Cerebellar cortex (tissue), 1 donor: ENCODE measurements around the gene EPAS1.

Experiments used
- DNase-seq: peaks from one replicate; pipeline ENCODE4 v3.0.0-alpha.2; 2015; ENCODE audit warnings: low spot score

Gene EPAS1

DNA sequence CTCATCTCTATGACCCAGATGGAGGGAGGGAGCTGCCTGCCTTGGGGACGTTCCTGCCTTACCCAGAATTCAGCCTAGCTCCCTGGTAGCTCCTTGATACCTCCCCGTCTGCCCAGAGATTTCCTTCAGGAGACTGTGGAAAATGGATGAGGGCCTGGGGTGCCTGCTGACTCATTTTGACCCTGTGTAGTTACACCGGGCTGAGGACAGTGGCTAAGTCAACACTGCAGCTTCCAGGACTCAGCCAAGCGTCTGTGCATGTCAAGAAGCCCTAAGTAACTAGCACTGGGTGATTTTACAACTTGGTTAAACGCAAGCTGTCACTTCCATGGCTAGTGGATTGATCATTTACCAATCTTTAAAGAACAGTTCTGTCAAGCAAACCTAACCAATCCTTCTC is 23.3 kb upstream of the EPAS1 start:
- DNase-seq, result no peak

DNA sequence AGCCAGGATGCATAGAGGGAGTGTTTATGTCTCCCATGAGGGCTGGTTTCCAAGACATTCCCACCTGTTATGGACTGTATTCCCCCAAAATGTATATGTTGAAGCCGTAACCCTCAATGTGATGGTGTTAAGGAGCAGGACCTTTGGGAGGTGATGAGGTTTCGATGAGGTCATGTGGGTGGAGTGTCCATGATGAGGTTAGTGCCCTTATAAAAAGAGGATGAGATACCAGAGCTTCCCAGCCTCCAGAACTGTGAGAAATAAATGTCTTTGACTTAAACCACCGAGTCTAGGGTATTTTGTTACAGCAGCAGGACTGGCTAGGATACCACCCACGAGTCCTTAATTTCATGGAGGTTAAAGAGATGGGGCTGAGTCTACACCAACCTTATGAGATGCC is 22.6 kb upstream of the EPAS1 start:
- DNase-seq, result no peak

DNA sequence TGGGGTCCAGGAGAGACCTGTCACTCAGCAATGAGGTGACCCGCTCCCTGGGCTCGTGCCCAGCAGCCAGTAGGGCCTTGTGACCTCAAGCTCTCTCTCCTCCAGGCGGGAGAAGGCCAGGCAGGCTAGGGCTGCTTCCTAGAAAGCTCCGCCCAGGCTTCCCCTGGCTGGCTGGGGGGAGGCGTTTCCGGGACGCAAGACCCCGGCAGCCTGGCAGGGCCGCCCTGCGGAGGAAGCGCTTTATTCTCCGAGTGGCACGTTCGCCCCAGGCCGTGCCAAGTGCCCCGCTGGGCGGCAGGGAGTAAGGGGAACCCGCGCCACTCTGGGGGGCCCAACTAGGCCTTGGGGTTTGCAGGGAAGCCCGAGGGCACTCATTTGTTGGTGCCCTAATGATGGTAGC is 21.2 kb upstream of the EPAS1 start:
- DNase-seq, result no peak

DNA sequence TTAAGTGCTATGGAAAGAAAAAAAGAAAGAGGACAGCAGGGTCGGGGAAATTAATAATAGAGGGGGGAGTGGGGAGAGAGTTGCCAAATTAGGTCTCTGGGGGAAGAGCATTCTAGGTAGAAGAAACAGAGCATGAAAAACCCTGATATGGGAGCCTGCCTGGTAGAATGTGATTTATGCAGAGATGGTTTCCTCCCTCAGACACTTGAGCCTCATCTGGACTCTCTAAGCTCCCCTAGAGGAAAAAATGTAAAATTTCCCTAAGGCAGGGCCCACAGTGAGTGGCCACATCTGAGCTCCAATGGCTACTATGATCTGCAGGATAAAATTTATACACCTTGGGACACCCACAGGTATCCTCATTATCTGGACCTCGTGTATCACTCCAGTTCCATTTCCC is 20.6 kb upstream of the EPAS1 start:
- DNase-seq, result no peak

DNA sequence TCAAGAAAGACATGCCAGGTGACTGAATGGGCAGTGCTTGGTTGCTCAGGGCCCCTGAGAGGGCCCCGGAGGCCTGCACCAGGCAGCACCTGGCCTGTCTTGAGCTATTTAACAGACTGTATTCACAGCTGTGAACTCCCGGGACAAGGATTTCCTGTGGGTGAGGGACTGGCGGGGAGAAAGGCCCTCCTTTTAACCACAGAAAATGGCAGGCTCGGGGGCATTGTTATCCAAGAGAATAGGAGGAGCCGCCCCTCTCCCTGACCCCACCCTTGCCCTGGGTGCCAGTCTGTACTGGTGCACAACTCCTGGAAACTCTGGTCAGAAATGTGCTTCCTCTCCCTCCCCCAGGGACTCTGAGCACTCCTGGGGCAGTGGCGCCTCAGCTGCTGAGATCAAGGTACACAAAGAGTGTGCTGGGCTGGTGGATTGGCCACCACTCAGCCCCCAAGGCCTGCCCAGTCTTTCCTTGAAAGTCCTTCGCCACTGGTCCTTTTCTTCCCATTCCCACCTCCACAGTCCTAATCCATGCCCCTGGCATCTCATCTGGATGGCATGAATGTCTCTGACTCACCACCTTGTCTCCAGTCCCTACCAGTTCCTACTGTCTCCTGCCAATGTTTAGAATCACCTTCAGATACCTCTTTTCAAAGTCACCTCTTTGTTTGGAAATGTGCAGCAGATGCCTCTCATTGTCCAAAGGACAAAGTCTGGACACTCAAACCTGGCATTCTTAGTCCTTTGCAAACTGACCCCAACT is 19.6 kb upstream of the EPAS1 start:
- no peak for DNase-seq

DNA sequence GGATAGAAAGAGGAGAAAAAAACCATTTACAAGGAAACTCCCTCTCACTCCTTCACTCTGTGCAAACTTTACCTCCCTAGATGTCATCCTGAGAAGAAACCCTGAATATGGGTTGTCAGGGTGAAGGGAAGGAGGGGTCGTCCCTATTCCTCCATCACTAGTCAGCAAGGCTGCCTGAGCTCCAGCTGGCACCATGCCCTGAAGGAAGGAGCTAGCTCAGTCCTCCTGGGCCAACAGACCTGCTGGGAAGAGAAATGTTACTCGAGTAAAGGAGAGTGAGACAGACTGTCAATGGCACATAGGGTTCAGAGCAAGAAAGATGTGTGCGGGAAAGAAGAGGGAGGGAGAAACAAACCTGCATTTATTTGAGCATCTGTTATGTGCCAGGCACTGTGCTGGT is 18.3 kb upstream of the EPAS1 start:
- DNase-seq, result peak; percentile 19

DNA sequence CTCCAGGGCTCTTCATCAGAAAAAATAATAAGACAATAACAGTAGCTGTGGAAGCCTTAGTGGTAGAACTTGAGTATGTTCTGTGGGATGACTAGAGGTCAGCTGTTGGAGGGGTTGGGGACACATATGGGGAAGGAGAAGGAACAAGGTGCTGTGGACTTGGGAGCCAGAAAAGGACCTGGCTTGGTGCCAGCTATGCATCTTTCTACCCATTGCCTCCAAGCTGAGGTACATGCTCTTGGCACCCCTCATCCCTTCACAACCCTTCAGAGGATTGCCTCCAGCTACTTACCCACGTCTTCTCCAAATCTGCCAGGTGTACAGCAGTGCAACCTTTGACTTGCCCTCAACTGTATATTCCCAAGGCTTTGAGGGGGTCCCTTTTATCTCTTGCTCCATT is 15.3 kb upstream of the EPAS1 start:
- no peak for DNase-seq

DNA sequence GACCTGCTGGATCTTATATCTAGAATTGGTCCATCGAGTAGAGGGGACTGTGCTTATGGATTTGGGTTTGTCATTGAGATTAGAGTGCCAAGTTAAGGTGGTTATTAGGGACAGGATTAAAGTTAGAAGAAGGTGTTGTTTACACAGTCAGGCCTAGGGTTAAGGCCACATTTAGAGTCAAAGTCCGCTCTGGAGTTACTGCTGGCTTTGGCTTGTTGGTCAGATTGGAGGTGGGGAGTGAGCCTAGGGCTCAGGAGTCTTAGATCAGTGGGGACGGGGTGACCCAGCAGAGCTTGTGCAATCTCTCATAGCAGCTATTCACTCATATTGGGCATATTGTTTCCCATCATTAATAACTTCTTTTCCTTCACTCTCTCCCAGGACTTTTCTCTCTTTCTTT is 13.5 kb upstream of the EPAS1 start:
- no peak for DNase-seq

DNA sequence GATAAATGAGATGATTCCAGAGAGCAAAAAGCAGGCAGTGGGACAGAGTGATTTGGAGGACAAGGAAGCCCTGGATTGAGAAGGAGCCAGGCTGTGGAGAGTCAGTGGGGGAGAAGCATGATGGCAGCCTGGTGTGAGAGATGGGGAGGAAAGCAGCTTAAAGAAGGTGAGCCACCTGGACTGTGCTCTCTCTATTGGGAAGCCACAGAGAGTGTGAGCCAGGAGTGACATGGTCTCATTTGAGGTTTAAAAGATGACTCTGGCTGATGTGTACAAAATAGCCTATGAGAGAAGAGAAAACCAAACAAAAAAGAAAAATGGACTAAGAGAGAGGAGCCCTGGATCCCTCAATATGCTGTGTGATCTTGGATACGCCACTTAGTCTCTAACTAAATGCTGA is 12.9 kb upstream of the EPAS1 start:
- DNase-seq, result no peak

DNA sequence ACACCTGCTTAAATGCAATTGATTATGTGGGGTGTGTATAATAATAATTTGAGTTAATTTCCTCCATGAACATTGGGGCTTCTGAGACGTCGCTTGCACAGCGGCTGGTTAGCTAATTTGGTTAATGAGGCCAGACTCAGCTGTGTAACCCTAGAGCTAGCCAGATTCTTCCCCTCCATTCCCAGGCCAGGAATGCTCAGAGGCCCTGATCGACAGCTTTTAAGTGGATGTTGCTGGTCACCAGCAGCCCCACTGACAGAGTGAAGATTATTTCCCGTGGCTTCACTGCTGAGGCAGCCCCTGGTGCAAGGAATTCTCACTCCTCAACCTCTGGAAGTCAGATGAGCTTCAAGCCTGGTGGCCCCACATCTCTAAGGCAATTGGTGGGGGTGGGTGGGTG is 12.4 kb upstream of the EPAS1 start:
- DNase-seq, result no peak

DNA sequence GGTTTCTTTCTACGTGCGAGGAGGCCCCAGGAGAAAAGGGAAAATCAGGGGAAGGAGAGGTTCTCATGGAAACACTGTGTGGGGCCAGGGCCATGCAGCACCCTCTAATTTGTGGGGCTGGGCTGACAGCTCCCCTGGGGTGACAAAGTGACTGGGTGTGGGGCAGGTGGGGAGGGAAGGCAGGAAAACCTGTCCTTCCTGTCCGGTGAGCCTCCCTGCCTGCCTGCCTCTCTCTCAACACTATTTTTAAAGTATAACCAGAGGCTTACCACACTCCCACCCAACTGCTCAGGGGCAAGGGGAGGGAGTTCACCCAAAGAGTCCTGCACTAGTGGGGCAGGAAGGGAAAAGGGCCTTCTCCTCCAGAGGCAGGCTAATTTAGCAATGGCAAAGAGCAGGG is 10.5 kb upstream of the EPAS1 start:
- DNase-seq, result no peak

DNA sequence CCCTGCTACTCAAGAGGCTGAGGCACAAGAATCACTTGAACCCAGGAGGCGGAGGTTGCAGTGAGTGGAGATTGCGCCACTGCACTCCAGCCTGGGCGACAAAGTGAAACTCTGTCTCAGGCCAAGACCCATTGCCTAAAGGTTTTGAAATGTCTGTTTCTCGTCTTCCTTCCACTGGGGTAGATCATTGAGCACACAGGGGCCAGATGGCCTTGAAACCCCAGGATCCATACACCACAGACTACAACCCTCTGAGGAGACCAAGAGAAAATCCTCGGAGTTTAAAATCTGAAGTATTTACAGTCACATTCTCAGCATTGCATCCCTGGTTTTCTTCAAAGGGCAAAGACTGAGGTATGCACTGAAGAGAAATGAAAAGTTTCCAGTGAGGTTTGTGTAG is 7.1 kb upstream of the EPAS1 start:
- DNase-seq, result no peak

DNA sequence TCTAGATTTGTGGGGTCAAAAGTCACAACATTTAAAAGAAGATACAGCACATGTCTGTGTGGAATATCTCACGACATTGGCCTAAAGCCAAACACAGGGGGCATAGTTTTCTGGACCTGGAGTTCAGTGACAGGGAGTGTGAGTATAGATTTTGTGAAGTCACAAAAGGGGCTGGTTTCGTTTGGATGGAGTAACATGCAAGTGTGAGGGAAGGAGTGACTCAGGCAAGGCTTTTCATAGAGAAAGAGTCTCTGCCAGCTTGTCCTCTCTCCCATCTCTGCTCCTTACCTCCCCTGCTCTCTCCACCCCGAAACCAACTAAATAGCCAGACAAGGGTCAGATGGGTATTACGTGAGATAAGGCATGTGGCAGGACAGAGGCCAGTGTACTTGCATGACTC is 3.7 kb upstream of the EPAS1 start:
- no peak for DNase-seq

DNA sequence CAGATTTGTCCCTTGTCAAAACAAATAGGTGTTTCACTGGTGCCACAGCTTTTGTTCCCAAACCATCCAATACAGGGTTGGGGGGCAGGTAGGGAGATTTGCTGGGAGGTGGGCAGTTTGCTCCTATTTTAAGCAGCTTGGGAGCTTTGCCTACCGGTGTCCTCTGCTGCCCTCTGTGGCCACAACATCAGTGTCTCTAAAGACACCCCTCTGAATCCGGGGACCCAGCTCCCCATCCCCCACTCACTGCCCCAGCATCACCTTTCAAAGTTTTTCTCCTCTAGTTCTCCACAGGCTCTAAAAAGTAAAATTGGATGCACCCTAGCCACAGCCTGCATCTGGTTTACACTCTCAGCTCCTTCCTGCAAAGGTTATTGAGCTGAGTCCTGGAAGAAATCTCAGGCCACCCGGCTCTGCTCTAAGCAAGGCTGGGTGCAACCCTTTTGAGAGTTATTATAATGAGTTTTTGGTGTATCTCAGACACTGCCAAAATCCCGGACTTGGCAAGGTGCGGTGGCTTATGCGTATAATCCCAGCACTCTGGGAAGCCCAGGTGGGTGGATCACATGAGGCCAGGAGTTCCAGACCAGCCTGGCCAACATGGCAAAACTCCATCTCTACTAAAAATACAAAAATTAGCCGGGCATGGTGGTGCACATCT is 2.9 kb upstream of the EPAS1 start:
- no peak for DNase-seq

DNA sequence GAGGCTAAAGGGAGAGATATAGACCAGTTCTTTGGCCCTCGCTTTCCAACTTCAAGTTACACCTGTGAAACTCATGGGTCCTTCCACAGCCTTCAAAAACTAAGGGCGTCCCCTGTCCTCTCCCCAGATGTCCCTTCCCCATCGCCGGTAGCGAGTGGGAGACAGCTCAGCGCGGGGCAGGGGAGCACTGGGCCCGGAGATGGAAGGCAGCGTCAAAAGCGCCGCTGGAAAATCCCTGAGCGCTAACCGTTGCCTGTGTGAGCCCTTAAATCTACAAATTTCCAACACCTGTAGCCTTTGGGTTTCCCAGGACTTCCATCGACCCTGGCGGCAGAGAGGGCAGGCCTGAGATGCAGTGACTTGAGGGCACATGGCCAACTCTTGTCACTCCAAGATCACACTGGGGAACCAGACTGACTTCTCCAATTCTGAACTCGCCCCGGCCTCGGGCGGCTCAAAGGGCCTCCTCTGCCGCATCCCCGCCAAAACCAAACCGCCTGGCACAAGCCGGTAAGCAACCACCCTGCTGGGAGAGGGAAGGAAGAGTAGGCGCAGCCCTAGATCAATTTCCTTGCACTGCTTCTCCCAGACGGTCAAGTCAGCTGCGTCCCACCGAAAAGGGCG is 879 bp upstream of the EPAS1 start:
- DNase-seq, result peak; percentile 8

DNA sequence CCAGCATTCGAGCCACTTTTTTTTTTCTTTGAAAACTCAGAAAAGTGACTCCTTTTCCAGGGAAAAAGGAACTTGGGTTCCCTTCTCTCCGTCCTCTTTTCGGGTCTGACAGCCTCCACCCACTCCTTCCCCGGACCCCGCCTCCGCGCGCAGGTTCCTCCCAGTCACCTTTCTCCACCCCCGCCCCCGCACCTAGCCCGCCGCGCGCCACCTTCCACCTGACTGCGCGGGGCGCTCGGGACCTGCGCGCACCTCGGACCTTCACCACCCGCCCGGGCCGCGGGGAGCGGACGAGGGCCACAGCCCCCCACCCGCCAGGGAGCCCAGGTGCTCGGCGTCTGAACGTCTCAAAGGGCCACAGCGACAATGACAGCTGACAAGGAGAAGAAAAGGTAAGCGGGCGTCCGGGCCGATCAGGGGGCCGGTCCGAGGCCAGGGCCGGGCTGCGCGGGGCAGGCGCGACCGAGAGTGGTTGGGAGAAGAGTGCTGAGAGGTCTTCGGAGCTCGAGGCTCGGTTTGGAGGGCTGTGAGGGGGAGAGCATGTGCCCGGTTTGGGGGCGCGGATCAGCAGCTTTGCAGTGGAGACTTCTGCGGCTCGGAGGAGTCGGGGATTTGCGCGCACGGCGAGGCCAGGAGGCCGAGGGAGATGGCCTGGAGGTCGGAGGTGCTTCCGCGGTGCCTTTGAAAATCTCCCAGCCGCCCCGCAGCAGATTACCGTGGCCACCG is 502 bp downstream of the EPAS1 start:
- no peak for DNase-seq

DNA sequence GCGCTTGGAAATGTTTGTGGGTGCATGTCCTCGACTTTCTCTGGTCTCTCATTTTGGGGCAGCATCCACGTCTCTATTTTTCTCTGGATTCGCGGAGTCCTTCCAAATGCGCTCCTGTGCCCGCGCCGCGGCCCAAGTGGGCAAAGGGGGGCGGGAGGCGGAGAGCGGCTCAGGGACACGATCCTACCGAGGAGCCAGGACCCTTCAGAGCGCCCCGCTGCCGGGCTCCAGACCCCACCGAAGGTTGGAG is 990 bp downstream of the EPAS1 start:
- no peak for DNase-seq

DNA sequence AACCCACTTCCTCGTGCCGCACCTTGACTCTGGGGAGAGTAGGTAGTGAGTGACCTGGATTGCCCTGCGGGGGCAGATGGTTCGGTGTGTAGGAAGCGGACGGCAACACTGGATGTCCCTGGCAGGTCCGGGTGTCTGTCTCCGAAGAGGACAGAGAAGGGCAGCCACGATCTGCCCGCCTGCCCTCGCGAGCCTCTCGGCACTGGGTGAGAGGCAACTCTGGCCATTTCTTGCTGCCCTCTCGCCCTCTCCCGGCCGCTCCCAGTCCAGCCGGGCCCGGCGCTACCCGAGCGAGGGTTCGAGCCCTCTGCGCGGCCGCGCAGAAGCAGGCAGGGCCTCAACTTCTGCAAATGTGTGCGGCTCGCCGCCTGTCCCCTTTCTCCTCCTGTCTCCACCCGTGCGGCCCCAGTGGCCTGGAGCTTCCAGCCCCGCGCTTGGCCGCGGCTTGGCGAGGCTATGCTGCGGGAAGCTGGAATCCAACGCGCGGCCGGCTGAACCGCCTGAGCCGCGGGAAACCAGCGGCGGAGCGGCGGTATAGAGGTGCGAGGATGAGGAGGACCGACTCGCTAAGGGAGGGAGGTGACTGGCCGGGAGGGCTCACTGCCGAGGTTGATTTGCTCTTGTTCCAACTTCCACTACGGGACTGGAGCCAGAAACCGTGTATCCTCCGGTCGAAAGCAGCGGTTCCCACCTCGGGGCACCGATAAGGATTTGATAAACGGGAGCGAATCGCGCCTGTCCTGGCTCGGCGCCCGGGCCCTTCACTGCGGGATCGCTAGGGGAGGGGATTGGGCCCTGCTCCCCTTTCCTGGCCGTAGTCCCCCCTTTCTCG is 1.5 kb downstream of the EPAS1 start:
- peak; percentile 13 for DNase-seq

DNA sequence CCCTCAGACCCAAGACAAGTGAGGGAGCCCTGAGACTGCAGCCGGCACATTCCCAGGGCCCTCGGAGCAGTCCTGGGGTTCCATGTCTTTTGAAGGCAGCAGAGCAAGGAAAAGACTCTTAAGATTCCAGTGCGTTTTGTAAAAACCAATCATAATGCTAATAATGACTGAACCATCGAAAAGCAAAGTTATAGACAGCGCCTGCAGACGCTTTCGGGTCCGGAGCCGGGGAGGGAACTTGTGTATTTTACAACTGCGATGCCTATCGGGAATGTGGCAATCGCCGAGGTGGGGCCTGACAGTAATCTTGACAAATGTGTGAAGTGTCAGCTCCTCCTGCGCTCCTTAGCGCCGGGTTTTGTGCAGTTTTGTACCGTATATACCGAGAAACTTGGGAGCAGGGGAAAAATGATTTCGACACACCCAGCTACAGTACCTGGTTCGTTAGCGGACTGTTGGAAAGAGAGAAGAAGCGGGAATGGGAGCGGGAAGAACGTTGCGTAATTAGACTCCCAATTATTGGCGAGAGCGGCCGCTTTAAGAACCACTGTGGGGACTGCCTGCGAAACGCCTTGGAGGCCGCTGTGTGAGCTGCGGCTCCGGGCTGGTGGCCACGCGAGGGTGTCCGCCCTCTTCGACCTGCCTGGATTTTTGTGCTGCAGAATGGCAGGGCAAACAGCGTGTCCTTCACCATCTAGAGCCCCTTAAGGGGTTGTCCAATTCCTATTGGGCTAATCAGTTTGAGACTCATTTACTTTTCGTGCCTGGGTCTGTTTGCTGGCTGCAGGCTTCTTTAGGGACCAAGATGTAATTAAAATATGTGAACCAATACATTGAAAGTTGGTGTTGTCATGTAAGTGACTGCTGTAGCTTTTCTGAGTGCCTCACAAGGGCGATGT is 2.4 kb downstream of the EPAS1 start:
- peak; percentile 20 for DNase-seq

DNA sequence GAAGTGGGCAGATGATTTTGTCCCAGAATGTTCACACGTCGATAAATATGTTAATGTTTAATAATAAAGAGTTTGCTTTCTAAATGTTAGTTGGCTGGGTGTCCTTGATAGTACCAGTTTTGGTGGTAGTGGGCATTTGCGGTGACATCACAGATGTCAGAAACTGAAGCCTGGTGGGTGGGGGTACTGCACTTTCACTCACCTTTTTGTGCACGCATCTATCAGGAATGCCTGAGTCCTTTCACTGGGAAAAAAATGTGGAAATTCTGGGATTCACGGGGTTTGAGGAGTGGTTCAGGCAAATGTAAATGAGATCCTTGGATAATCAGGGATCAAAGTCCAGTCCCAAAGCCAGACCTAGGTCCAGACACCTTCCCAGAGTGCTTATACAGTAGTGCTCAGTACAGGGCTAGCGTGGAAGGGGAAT is 3.2 kb downstream of the EPAS1 start:
- no peak for DNase-seq

DNA sequence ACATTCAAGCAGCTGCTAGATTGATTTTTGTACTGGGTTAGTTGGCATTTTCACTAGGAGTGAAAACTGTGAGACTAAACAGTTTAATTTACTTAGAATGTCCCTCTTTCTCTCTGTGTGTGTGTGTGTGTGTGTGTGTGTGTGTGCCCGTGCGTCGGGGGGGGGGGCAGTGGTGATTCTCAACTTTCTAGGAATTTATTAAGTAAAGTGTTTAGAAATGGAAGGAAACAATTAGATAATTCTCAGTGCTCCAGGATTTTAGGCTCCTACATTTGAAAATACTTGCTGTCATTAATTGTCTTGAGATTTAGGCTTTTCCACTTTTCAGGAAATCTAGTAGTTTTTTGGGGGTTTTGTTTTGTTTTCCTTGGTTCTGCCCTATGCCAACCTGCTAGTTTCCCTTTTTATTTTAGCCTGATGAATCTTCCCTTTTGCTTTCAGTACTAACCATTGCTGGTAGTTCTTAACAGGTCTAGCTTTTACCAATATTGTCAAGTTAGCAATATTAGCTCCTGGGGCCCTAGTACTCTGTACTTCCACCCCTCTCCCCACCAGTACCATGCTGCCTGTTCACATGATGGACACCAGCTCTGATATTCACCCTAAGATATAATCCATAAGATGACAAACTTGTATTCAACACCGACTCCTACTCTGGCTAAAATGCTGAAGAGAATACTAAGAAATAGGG is 4.9 kb downstream of the EPAS1 start:
- no peak for DNase-seq
